HG03097 (cell line): ENCODE results near the gene ZNF638.
"Not testable (repeated sequence)": the region's sequence is repeated elsewhere in the genome, so short reads cannot be mapped to it uniquely, and the experiment has no call there.

Source experiments
- ATAC-seq: cut with Tn5 transposase; IDR thresholded peaks from one replicate; pipeline ENCODE4 v1.9.1; 2021; ENCODE audit not compliant: unreplicated experiment, low FRiP score

ZNF638 gene, protein sequence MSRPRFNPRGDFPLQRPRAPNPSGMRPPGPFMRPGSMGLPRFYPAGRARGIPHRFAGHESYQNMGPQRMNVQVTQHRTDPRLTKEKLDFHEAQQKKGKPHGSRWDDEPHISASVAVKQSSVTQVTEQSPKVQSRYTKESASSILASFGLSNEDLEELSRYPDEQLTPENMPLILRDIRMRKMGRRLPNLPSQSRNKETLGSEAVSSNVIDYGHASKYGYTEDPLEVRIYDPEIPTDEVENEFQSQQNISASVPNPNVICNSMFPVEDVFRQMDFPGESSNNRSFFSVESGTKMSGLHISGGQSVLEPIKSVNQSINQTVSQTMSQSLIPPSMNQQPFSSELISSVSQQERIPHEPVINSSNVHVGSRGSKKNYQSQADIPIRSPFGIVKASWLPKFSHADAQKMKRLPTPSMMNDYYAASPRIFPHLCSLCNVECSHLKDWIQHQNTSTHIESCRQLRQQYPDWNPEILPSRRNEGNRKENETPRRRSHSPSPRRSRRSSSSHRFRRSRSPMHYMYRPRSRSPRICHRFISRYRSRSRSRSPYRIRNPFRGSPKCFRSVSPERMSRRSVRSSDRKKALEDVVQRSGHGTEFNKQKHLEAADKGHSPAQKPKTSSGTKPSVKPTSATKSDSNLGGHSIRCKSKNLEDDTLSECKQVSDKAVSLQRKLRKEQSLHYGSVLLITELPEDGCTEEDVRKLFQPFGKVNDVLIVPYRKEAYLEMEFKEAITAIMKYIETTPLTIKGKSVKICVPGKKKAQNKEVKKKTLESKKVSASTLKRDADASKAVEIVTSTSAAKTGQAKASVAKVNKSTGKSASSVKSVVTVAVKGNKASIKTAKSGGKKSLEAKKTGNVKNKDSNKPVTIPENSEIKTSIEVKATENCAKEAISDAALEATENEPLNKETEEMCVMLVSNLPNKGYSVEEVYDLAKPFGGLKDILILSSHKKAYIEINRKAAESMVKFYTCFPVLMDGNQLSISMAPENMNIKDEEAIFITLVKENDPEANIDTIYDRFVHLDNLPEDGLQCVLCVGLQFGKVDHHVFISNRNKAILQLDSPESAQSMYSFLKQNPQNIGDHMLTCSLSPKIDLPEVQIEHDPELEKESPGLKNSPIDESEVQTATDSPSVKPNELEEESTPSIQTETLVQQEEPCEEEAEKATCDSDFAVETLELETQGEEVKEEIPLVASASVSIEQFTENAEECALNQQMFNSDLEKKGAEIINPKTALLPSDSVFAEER (N-terminal part only)

GRCh38 chr2:71331581-71332434 lies at the start of gene ZNF638:
ZNF638 (plus strand) TSS chr2:71331782; CDS start chr2:71348955, 17,173 bp downstream.
- ATAC-seq, result peak; percentile 95

- ATAC-seq, result no peak
Observed at GRCh38 chr2:71281950-71282349, 49.6 kb upstream of the ZNF638 start.

- no peak for ATAC-seq
Observed at GRCh38 chr2:71282493-71282892, 49.1 kb upstream of the ZNF638 start.

GRCh38 chr2:71283131-71283530 lies 48.5 kb upstream of the ZNF638 start:
- no peak for ATAC-seq

GRCh38 chr2:71285706-71286105 lies 45.9 kb upstream of the ZNF638 start:
- no peak for ATAC-seq

GRCh38 chr2:71291398-71291797 lies 40.2 kb upstream of the ZNF638 start:
- no peak for ATAC-seq

DNA sequence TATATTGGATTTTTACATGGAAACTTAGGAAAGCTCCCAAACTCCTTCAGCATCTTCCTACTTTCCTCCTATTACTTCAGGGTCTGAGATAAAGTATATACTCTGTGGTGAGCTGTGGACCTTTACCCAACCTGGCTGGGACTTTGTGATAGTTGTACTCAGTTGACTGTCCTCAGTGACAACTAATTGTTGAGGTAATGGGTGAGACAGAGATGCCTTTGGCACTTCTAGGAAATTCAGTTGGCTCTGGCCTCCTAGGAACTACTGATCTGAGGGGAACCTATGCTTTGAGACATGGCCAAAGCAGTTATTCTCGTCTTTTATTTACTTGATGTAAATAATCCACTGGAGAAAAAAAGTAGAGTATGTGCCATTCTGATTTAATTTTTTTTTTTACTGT lies 39.4 kb upstream of the ZNF638 start:
- no peak for ATAC-seq

- no peak for ATAC-seq
Observed at GRCh38 chr2:71298914-71299313, 32.7 kb upstream of the ZNF638 start.

- ATAC-seq, result no peak
Observed at GRCh38 chr2:71299507-71299906, 32.1 kb upstream of the ZNF638 start.

GRCh38 chr2:71303849-71304248 lies 27.7 kb upstream of the ZNF638 start:
- no peak for ATAC-seq

DNA sequence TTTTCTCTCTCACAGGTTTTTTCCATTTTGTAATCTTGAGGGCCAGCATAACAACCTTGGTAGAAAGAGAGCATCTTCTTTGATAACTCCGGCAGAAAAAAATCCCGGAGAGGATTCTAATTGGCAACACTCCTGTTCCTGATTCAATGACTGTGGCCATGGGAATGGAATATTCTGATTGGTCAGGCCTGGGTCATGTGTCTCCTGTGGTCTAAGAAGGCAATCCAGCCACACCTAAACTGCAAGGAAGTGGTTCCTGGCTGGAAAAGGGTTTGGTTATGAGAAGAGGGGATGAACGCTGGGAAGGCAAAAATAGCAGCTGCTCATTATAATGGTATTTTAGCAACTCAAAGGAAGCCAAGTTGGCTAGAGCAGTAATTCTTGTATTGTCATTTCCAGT lies 24.8 kb upstream of the ZNF638 start:
- no peak for ATAC-seq

- ATAC-seq, result no peak
Observed at GRCh38 chr2:71313016-71313766, 18.4 kb upstream of the ZNF638 start.

DNA sequence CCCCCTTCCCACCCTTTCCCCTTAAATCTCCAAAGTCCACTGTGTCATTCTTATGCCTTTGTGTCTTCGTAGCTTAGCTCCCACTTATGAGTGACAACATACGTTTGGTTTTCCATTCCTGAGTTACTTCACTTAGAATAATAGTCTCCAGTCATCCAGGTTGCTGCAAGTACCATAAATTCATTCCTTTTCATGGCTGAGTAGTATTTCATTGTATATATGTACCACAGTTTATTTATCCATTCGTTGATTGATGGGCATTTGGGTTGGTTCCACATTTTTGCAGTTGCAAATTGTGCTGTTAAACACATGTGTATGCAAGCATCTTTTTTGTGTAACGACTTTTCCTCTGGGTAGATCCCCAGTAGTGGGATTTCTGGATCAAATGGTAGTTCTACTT lies 14.5 kb upstream of the ZNF638 start:
- no peak for ATAC-seq

- ATAC-seq, result not testable (repeated sequence)
Observed at GRCh38 chr2:71317900-71318299, 13.7 kb upstream of the ZNF638 start.

- ATAC-seq, result no peak
Observed at GRCh38 chr2:71323386-71323785, 8.2 kb upstream of the ZNF638 start.

DNA sequence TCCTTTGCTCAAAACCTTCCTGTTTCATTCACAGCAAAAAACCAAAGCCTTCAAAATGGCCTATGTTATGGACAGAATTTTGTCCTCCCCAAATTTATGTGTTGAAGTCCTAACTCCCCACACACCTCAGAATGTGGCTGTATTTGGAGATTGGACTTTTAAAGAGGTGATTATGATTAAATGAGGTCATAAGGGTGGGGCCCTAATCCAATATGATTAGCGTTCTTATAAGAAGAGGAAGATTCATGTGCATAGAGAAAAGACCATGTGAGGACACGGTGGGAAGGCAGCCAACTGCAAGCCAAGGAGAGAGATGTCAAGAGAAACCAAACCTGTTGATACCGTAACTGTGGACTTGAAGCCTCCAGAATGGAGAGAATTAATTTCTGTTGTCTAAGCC lies 4.6 kb upstream of the ZNF638 start:
- no peak for ATAC-seq

- ATAC-seq, result no peak
Observed at GRCh38 chr2:71327916-71328315, 3.7 kb upstream of the ZNF638 start.

DNA sequence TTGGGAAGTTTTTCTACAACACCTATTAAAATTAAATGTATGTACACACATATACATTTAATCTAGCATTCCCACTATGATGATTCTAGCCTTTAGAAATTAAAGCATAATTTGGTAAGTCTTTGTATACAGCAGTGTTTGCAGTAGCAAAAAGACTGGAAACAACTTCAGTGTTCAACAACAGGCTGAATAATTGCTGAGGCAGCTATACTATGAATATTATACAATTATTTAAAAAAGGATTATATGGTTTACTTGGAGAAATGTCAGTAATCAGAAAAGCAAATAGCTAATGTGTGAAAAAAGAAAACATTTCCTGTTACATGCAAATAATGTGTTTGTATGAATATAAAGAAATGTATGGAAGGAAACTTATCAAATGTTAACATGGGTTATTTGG lies 1.4 kb upstream of the ZNF638 start:
- no peak for ATAC-seq

GRCh38 chr2:71330585-71331330 lies 824 bp upstream of the ZNF638 start:
- ATAC-seq, result no peak
